Neural cell (in vitro differentiated cells): ENCODE data around the gene F2. TPM values are rescaled to one million over a fixed set of nuclear protein-coding genes. Genes with fewer than 3 reads are reported as not detected.

Experiments
- H2AFZ ChIP-seq: fragments of 200-600, 300-800 bp; sonication (generic), shearing (Covaris generic); 2 replicates; pipeline ENCODE4 v1.6.0; 2014; ENCODE audit warnings: low read depth, mild to moderate bottlenecking, antibody characterized with exemption, low read length, moderate library complexity
- H3F3A ChIP-seq: fragments of 200-600 bp; shearing (Covaris generic); 2 replicates; pipeline ENCODE4 v1.6.1; 2016; ENCODE audit warnings: mild to moderate bottlenecking, moderate library complexity, mixed read lengths, antibody characterized with exemption, low read length; ENCODE audit not compliant: insufficient read depth, poor library complexity, severe bottlenecking
- H3K27ac ChIP-seq: fragments of 200-600, 300-800 bp; sonication (generic), shearing (Covaris generic); 2 replicates; pipeline ENCODE4 v1.5.1; 2014; ENCODE audit warnings: mild to moderate bottlenecking, low read length, moderate library complexity
- H3K27me3 ChIP-seq: fragments of 300-800, 200-600 bp; sonication (generic), shearing (Covaris generic); 2 replicates; pipeline ENCODE4 v1.6.0; 2014; ENCODE audit warnings: mild to moderate bottlenecking, low read depth, low read length, moderate library complexity; ENCODE audit not compliant: insufficient read depth
- H3K36me3 ChIP-seq: fragments of 300-800, 200-600 bp; sonication (generic), shearing (Covaris generic); 2 replicates; pipeline ENCODE4 v1.5.1; 2014; ENCODE audit warnings: mild to moderate bottlenecking, antibody characterized with exemption, low read length, moderate library complexity; ENCODE audit not compliant: insufficient read depth
- H3K4me2 ChIP-seq: fragments of 300-800, 200-600 bp; sonication (generic), shearing (Covaris generic); 2 replicates; pipeline ENCODE4 v1.6.0; 2014; ENCODE audit warnings: mild to moderate bottlenecking, low read length
- H3K4me3 ChIP-seq: fragments of 300-800, 200-600 bp; sonication (generic), shearing (Covaris generic); 2 replicates; pipeline ENCODE4 v1.5.1; 2014; ENCODE audit warnings: mild to moderate bottlenecking, low read length, moderate library complexity
- H3K79me2 ChIP-seq: fragments of 200-600 bp; shearing (Covaris generic); replicated peaks from 2 replicates; pipeline ENCODE4 v1.6.0; 2014; ENCODE audit warnings: mild to moderate bottlenecking, low read length, moderate library complexity; ENCODE audit not compliant: insufficient read depth
- H3K9ac ChIP-seq: fragments of 300-800, 200-600 bp; sonication (generic), shearing (Covaris generic); 2 replicates; pipeline ENCODE4 v1.6.1; 2016; ENCODE audit warnings: mild to moderate bottlenecking, low read length, mixed read lengths
- H3K9me2 ChIP-seq: fragments of 200-600 bp; shearing (Covaris generic); 2 replicates; pipeline ENCODE4 v1.6.1; 2016; ENCODE audit warnings: mild to moderate bottlenecking, low read length, mixed read lengths; ENCODE audit not compliant: insufficient read depth
- H3K9me3 ChIP-seq: fragments of 200-600, 300-800 bp; sonication (generic), shearing (Covaris generic); 2 replicates; pipeline ENCODE4 v1.6.1; 2016; ENCODE audit warnings: mild to moderate bottlenecking, mixed run types, low read length, moderate library complexity, mixed read lengths
- H4K20me1 ChIP-seq: fragments of 200-600 bp; shearing (Covaris generic); 2 replicates; pipeline ENCODE4 v1.6.1; 2016; ENCODE audit warnings: mild to moderate bottlenecking, mixed run types; ENCODE audit not compliant: insufficient read depth
- EP300 ChIP-seq: fragments of 450-650 bp; conservative IDR thresholded peaks from 2 replicates; pipeline ENCODE4 v1.6.1; 2014; ENCODE audit warnings: antibody characterized with exemption, mild to moderate bottlenecking, moderate library complexity; ENCODE audit not compliant: poor library complexity, severe bottlenecking
- EZH2 ChIP-seq: fragments of 200-600, 300-800 bp; shearing (Covaris generic), sonication (generic); IDR thresholded peaks from 2 replicates; pipeline ENCODE4 v1.6.1; 2014; ENCODE audit warnings: antibody characterized with exemption, low read length, borderline replicate concordance, mild to moderate bottlenecking; ENCODE audit not compliant: insufficient read depth, poor library complexity, severe bottlenecking
- MXI1 ChIP-seq: fragments of 450-650 bp; conservative IDR thresholded peaks from 2 replicates; pipeline ENCODE4 v1.6.1; 2014; ENCODE audit warnings: antibody characterized with exemption, mild to moderate bottlenecking; ENCODE audit not compliant: poor library complexity, severe bottlenecking
- POLR2AphosphoS5 ChIP-seq: IDR thresholded peaks from 2 replicates; pipeline ENCODE4 v1.6.1; 2012
- RAD21 ChIP-seq: fragments of 450-650 bp; conservative IDR thresholded peaks from 2 replicates; pipeline ENCODE4 v1.6.1; 2014; ENCODE audit warnings: antibody characterized with exemption, mild to moderate bottlenecking, moderate library complexity
- SMC3 ChIP-seq: fragments of 450-650 bp; conservative IDR thresholded peaks from 2 replicates; pipeline ENCODE4 v1.6.1; 2014; ENCODE audit warnings: antibody characterized with exemption, mild to moderate bottlenecking, moderate library complexity; ENCODE audit not compliant: poor library complexity
- TAF1 ChIP-seq: IDR thresholded peaks from 2 replicates; pipeline ENCODE4 v1.6.1; 2012; ENCODE audit warnings: low read depth
- polyA plus RNA-seq: library from polyadenylated mRNA; depleted of rRNA; stranded (reverse); fragments of >200 nt; gene quantifications from 2 replicates; pipeline ENCODE4 v1.2.3, GENCODE V29; 2014
- TF ChIP-seq, protein P1 (sequence below): IDR thresholded peaks from 2 replicates; pipeline ENCODE4 v1.6.1; 2012; ENCODE audit warnings: borderline replicate concordance
- TF ChIP-seq, protein P2 (sequence below): fragments of 450-650 bp; IDR thresholded peaks from 2 replicates; pipeline ENCODE4 v1.5.1; 2014; ENCODE audit warnings: antibody characterized with exemption, mild to moderate bottlenecking, moderate library complexity; ENCODE audit not compliant: poor library complexity, severe bottlenecking

Gene F2
- polyA plus RNA-seq, 1 donor from 2014 or later, result 0.94 TPM

DNA sequence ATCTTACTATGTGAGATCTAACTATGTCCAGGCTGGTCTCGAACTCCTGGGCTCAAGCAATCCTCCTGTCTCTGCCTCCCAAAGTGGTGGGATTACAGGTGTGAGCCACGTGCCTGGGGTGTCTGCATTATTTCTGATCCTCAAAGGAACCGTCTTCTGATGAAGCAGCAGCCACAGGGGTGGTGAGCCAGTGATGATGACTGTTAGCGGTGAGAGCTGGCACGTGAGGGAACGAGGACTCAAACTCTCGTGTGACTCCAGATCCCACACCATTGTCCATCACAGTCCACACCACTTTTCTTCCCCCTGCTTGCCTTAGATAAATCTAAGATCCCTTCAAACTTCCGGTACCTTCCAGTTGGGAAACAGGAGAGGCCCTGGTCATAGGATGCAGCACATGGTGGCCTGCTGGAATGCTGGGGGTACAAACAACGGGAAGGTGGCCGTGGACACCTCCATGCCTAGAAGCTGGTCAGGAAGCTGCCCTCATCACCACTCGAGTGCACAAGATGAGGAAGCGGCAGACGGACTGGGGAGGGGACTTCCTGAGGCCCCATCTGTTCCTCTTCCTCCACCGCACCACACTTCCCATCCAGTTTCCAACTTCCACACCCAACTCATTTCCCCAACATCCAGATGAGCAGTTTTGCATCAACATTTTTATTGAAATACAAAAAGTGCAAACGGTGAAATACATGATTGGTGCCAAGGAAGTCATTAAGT is 42.4 kb upstream of the F2 start:
- Histone ChIP-seq H3K4me2 (no peak overlapping the region), H3K36me3 (no peaks in the 10 kb centered on the region)
- TF ChIP-seq RAD21, result no peak
- TF ChIP-seq, protein P1, sequence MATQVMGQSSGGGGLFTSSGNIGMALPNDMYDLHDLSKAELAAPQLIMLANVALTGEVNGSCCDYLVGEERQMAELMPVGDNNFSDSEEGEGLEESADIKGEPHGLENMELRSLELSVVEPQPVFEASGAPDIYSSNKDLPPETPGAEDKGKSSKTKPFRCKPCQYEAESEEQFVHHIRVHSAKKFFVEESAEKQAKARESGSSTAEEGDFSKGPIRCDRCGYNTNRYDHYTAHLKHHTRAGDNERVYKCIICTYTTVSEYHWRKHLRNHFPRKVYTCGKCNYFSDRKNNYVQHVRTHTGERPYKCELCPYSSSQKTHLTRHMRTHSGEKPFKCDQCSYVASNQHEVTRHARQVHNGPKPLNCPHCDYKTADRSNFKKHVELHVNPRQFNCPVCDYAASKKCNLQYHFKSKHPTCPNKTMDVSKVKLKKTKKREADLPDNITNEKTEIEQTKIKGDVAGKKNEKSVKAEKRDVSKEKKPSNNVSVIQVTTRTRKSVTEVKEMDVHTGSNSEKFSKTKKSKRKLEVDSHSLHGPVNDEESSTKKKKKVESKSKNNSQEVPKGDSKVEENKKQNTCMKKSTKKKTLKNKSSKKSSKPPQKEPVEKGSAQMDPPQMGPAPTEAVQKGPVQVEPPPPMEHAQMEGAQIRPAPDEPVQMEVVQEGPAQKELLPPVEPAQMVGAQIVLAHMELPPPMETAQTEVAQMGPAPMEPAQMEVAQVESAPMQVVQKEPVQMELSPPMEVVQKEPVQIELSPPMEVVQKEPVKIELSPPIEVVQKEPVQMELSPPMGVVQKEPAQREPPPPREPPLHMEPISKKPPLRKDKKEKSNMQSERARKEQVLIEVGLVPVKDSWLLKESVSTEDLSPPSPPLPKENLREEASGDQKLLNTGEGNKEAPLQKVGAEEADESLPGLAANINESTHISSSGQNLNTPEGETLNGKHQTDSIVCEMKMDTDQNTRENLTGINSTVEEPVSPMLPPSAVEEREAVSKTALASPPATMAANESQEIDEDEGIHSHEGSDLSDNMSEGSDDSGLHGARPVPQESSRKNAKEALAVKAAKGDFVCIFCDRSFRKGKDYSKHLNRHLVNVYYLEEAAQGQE, result no peak
- no peak for TF ChIP-seq EP300
- no peak for TF ChIP-seq SMC3
- no peak for TF ChIP-seq POLR2AphosphoS5
- no peak for TF ChIP-seq MXI1
- no peak for TF ChIP-seq TAF1
- TF ChIP-seq, protein P2, sequence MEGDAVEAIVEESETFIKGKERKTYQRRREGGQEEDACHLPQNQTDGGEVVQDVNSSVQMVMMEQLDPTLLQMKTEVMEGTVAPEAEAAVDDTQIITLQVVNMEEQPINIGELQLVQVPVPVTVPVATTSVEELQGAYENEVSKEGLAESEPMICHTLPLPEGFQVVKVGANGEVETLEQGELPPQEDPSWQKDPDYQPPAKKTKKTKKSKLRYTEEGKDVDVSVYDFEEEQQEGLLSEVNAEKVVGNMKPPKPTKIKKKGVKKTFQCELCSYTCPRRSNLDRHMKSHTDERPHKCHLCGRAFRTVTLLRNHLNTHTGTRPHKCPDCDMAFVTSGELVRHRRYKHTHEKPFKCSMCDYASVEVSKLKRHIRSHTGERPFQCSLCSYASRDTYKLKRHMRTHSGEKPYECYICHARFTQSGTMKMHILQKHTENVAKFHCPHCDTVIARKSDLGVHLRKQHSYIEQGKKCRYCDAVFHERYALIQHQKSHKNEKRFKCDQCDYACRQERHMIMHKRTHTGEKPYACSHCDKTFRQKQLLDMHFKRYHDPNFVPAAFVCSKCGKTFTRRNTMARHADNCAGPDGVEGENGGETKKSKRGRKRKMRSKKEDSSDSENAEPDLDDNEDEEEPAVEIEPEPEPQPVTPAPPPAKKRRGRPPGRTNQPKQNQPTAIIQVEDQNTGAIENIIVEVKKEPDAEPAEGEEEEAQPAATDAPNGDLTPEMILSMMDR, result no peak
- no peak for TF ChIP-seq EZH2

DNA sequence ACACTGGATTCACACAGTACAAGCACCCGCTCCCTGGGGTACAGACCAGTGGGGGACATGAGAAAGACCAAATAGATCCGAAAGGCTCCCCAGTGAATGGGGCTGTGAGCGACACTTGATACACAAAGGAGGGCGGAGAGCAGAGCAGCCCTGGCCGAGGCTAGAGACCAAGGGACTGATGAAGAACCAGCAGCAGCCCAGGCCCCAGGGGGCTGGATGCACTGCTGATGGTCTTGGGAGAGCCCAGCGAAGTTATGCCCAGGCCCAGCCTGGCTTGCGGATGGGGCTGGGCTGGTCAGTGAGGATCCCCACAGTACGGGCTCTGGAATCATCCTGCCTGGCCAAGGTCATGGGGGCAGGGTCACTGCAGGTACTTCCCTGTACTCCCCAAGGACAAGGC is 41.8 kb upstream of the F2 start:
- Histone ChIP-seq H3K9me2 (no peaks in the 10 kb centered on the region), H4K20me1 (no peaks in the 10 kb centered on the region), H3K27ac (no peak overlapping the region), H3K9ac (no peak overlapping the region), H3F3A (no peaks in the 10 kb centered on the region), H3K9me3 (no peaks in the 10 kb centered on the region), H2AFZ (no peak overlapping the region), H3K36me3 (no peaks in the 10 kb centered on the region), H3K27me3 (no peaks in the 10 kb centered on the region), H3K4me2 (no peak overlapping the region), H3K4me3 (no peak overlapping the region), H3K79me2 (no peaks in the 10 kb centered on the region)
- TF ChIP-seq POLR2AphosphoS5, result peak; percentile 15
- TF ChIP-seq, protein P2, result no peak

More for the DNA sequence above, 42.4 kb upstream of the F2 start:
- H4K20me1 ChIP-seq, result no peaks in the 10 kb centered on the region
- H3K9me3 ChIP-seq, result no peaks in the 10 kb centered on the region
- no peak overlapping the region for H3K4me3 ChIP-seq
- H3K9ac ChIP-seq, result no peak overlapping the region
- H2AFZ ChIP-seq, result no peak overlapping the region
- no peak overlapping the region for H3K27ac ChIP-seq
- no peaks in the 10 kb centered on the region for H3K79me2 ChIP-seq
- H3K27me3 ChIP-seq, result no peaks in the 10 kb centered on the region
- H3K9me2 ChIP-seq, result no peaks in the 10 kb centered on the region
- H3F3A ChIP-seq, result no peaks in the 10 kb centered on the region
